ENCODE data around the gene LSR.

The LSR gene

GRCh38 chr19:35248310-35249145 lies at the start of gene LSR:
TSS of gene LSR (plus strand) at chr19:35249002. CDS start at chr19:35249023, 21 bp downstream.
- DNase-seq (ENCODE audit: low read depth): no peak

- DNase-seq (ENCODE audit: low read depth): no peak
Measured at GRCh38 chr19:35199481-35199880, 49.3 kb upstream of the LSR start.

GRCh38 chr19:35202722-35203688 lies 45.8 kb upstream of the LSR start:
- no peak for DNase-seq (ENCODE audit: low read depth)

GRCh38 chr19:35204799-35205732 lies 43.7 kb upstream of the LSR start:
- no peak for DNase-seq (ENCODE audit: low read depth)

GRCh38 chr19:35205733-35206323 lies 43.0 kb upstream of the LSR start:
- no peak for DNase-seq (ENCODE audit: low read depth)

GRCh38 chr19:35206379-35206778 lies 42.4 kb upstream of the LSR start:
- DNase-seq (ENCODE audit: low read depth): no peak

- DNase-seq (ENCODE audit: low read depth): no peak
Measured at GRCh38 chr19:35206855-35207254, 41.9 kb upstream of the LSR start.

- DNase-seq (ENCODE audit: low read depth): no peak
Measured at GRCh38 chr19:35207391-35207871, 41.4 kb upstream of the LSR start.

- DNase-seq (ENCODE audit: low read depth): no peak
Measured at GRCh38 chr19:35208121-35208520, 40.7 kb upstream of the LSR start.

GRCh38 chr19:35209646-35210045 lies 39.2 kb upstream of the LSR start:
- DNase-seq (ENCODE audit: low read depth): no peak

GRCh38 chr19:35211545-35212230 lies 37.1 kb upstream of the LSR start:
- DNase-seq (ENCODE audit: low read depth): no peak

- DNase-seq (ENCODE audit: low read depth): no peak
Measured at GRCh38 chr19:35212241-35212640, 36.6 kb upstream of the LSR start.

GRCh38 chr19:35213663-35214632 lies 34.9 kb upstream of the LSR start:
- DNase-seq (ENCODE audit: low read depth): peak; percentile 97

- no peak for DNase-seq (ENCODE audit: low read depth)
Measured at GRCh38 chr19:35214766-35215422, 33.9 kb upstream of the LSR start.

GRCh38 chr19:35216016-35216832 lies 32.6 kb upstream of the LSR start:
- DNase-seq (ENCODE audit: low read depth): no peak

- no peak for DNase-seq (ENCODE audit: low read depth)
Measured at GRCh38 chr19:35216833-35217648, 31.8 kb upstream of the LSR start.

- no peak for DNase-seq (ENCODE audit: low read depth)
Measured at GRCh38 chr19:35217649-35217990, 31.2 kb upstream of the LSR start.
